GM12874 (cell line): Measurements from ENCODE around the gene MYRIP.

Source experiments
- TF ChIP-seq, protein P1 (sequence below): IDR thresholded peaks from 2 replicates; pipeline ENCODE4 v1.5.1; 2011; ENCODE audit warnings: low read depth, mild to moderate bottlenecking, control low read depth, low read length, moderate library complexity; ENCODE audit not compliant: insufficient read depth

MYRIP gene

GRCh38 chr3:39927479-39927878 lies 118.1 kb downstream of the MYRIP start:
- TF ChIP-seq, protein P1, sequence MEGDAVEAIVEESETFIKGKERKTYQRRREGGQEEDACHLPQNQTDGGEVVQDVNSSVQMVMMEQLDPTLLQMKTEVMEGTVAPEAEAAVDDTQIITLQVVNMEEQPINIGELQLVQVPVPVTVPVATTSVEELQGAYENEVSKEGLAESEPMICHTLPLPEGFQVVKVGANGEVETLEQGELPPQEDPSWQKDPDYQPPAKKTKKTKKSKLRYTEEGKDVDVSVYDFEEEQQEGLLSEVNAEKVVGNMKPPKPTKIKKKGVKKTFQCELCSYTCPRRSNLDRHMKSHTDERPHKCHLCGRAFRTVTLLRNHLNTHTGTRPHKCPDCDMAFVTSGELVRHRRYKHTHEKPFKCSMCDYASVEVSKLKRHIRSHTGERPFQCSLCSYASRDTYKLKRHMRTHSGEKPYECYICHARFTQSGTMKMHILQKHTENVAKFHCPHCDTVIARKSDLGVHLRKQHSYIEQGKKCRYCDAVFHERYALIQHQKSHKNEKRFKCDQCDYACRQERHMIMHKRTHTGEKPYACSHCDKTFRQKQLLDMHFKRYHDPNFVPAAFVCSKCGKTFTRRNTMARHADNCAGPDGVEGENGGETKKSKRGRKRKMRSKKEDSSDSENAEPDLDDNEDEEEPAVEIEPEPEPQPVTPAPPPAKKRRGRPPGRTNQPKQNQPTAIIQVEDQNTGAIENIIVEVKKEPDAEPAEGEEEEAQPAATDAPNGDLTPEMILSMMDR, result no peak

- TF ChIP-seq, protein P1, result no peak
Measured at GRCh38 chr3:39933986-39934693, 124.7 kb downstream of the MYRIP start.

DNA sequence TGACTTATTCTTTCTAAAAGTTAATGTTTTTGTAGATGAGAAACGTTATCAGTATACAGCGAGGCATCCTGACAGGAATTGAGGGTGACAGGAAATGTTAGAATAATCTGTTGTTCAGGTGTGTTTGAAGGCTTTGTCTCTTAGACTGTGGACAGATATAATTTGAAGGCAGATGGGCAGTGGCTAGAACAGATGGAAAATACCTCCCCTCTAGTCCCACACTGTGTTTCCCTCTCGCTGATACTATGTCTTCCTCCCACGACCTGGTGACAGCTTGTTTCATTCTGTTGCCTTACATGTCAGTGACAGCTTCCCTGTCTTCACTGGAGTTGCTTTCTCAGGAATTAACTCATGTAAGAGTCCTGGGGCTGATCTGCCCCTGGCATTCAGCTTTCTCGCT lies 125.3 kb downstream of the MYRIP start:
- TF ChIP-seq, protein P1, result no peak

DNA sequence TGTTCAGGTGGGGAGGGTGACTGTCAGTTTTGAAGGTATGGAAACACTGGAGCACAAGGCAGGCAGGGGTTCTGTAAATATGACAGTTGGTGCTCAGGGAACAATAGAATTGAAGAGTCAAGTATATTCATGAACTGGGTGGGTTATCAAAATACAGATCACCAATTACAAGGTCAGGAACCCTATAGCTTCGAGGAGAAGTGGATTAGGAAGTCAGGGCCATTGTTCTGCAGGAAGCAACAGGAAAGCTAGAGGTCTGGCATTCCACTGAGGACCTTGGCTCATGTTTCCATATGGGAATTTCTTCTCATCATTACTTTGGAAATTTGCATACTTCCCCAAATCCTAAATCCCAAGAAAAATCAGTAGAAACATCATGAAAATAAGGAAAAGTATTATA lies 125.9 kb downstream of the MYRIP start:
- TF ChIP-seq, protein P1, result no peak

- TF ChIP-seq, protein P1, result no peak
Measured at GRCh38 chr3:39936848-39937247, 127.4 kb downstream of the MYRIP start.

DNA sequence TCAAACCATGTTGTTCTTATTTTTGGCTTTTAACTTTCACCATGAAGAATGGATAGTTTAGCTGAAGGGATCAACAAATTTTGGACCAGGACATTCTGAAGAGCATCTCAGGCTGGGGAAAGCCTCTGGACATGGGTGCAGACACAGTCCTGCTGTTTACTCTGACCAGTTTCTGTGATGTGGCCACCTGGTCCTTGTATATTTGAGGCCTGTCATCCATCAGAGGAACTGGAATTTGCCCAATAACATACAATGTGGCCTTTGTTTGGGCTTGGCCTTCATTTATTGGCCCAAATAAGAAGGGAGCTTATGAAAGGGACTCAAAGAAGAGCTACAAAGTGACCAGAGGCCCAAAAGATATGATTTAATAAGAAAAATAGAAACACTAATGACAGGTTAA lies 127.9 kb downstream of the MYRIP start:
- TF ChIP-seq, protein P1, result no peak

GRCh38 chr3:39937874-39938273 lies 128.5 kb downstream of the MYRIP start:
- TF ChIP-seq, protein P1, result no peak
